ENCODE measurements around the gene AVP.
A peak's percentile ranks its signal among the peaks of the same experiment; 100 is the strongest.

AVP gene

GRCh38 chr20:3047486-3048419 is 36.8 kb downstream of the AVP start:
- TF ChIP-seq CTCF (IDR thresholded peaks at IDR 0.05) (no peak), ZFX (IDR thresholded peaks at IDR 0.05; ENCODE audit: borderline replicate concordance) (no peak)
- H3K27ac ChIP-seq: peak overlapping the region; percentile 88

GRCh38 chr20:3046677-3047462 is 37.7 kb downstream of the AVP start:
- H3K27ac ChIP-seq: peak overlapping the region; percentile 88
- no peak for TF ChIP-seq ZFX (IDR thresholded peaks at IDR 0.05; ENCODE audit: borderline replicate concordance)
- TF ChIP-seq CTCF (IDR thresholded peaks at IDR 0.05): no peak

GRCh38 chr20:3045816-3046676 is 38.5 kb downstream of the AVP start, which contains the start of gene MRPS26:
MRPS26 (plus strand) TSS chr20:3046052; CDS start chr20:3046069, 17 bp downstream.
- peak within 1 kb of the TSS; percentile 88 for H3K27ac ChIP-seq
- TF ChIP-seq CTCF (IDR thresholded peaks at IDR 0.05) (no peak), ZFX (IDR thresholded peaks at IDR 0.05; ENCODE audit: borderline replicate concordance) (peak; percentile 29; the same call in 1 of the 2 replicates)

GRCh38 chr20:3045042-3045815 is 39.3 kb downstream of the AVP start:
- no peak for TF ChIP-seq ZFX (IDR thresholded peaks at IDR 0.05; ENCODE audit: borderline replicate concordance)
- peak overlapping the region; percentile 88 for H3K27ac ChIP-seq

- TF ChIP-seq ZFX (IDR thresholded peaks at IDR 0.05; ENCODE audit: borderline replicate concordance) (no peak), CTCF (IDR thresholded peaks at IDR 0.05) (no peak)
- H3K27ac ChIP-seq: peak overlapping the region; percentile 88
These were observed 40.1 kb downstream of the AVP start for GRCh38 chr20:3044336-3044965.

- TF ChIP-seq ZFX (IDR thresholded peaks at IDR 0.05; ENCODE audit: borderline replicate concordance) (no peak), CTCF (IDR thresholded peaks at IDR 0.05) (no peak)
- peak within 1 kb of the TSS; percentile 80 for H3K27ac ChIP-seq
These were observed 41.2 kb downstream of the AVP start, which contains the start of gene GNRH2 for GRCh38 chr20:3043322-3043721. GNRH2 (plus strand) TSS chr20:3043622; CDS start chr20:3044415, 793 bp downstream.

Data from 22Rv1 (cell line).